ENCODE data around the gene KCNJ6. TPM values are rescaled to one million over a fixed set of nuclear protein-coding genes. Genes with fewer than 3 reads are reported as not detected.
A peak's percentile ranks its signal among the peaks of the same experiment; 100 is the strongest.
"Not testable (repeated sequence)": the region's sequence is repeated elsewhere in the genome, so short reads cannot be mapped to it uniquely, and the experiment has no call there.

The KCNJ6 gene
- total RNA-seq, 1 experiment from 2014 or later = not detected

- ATAC-seq = no peak
- Histone ChIP-seq H3K27me3 (ENCODE audit: control insufficient read depth, insufficient read depth, low read length) (no peaks in the 10 kb centered on the region), H3K4me3 (ENCODE audit: low read depth in 2 of 2, low read length in 2 of 2) (no peak overlapping the region), H3K36me3 (ENCODE audit: control insufficient read depth, insufficient read depth, low read length) (no peaks in the 10 kb centered on the region), H3K4me1 (ENCODE audit: control insufficient read depth, insufficient read depth, low read length) (peaks cover 6% of the 10 kb centered on the region; the same call in 1 of the 2 replicates), H3K27ac (ENCODE audit: low read length) (no peak overlapping the region), H3K9me3 (ENCODE audit: control insufficient read depth, insufficient read depth, low read depth, low read length) (no peaks in the 10 kb centered on the region)
- ChIA-PET CTCF (no interaction called here), POLR2A (no interaction called here)
- intact Hi-C loops (cut with micrococcal nuclease; ENCODE audit: unreplicated experiment) = no loop called here
- no peak for TF ChIP-seq SIN3A (IDR thresholded peaks at IDR 0.05; ENCODE audit: borderline replicate concordance, insufficient read depth, low read depth, low read length)
- TF ChIP-seq TCF7L2 (IDR thresholded peaks at IDR 0.05; ENCODE audit: low read depth, low read length) = no peak
- no peak for TF ChIP-seq POLR2AphosphoS5 (IDR thresholded peaks at IDR 0.05; ENCODE audit: low read depth, low read length)
- TF ChIP-seq REST (IDR thresholded peaks at IDR 0.05; ENCODE audit: insufficient read depth in 1 of 2, low read depth in 2 of 2, low read length in 1 of 2) = no peak
- no peak for TF ChIP-seq CTCF (IDR thresholded peaks at IDR 0.05)
- DNase-seq (ENCODE audit: low read depth, low spot score) = no peak
- in situ Hi-C loops (cut with HindIII; ENCODE audit: low pct_unique_long_range_greater_than_20kb, low sequenced_read_pairs) = no loop called here
- BruUV-seq (replicated peaks) = no TSS peak
Observed at GRCh38 chr21:37647781-37648180, 268.5 kb downstream of the KCNJ6 start.

- in situ Hi-C loops (cut with HindIII; ENCODE audit: low pct_unique_long_range_greater_than_20kb, low sequenced_read_pairs); H3K27ac ChIP-seq (ENCODE audit: low read length); H3K9me3 ChIP-seq (ENCODE audit: control insufficient read depth, insufficient read depth, low read depth, low read length); H3K4me1 ChIP-seq (ENCODE audit: control insufficient read depth, insufficient read depth, low read length); intact Hi-C loops (cut with micrococcal nuclease; ENCODE audit: unreplicated experiment); ATAC-seq; CTCF ChIA-PET; POLR2A ChIA-PET; DNase-seq (ENCODE audit: low read depth, low spot score); H3K27me3 ChIP-seq (ENCODE audit: control insufficient read depth, insufficient read depth, low read length); H3K36me3 ChIP-seq (ENCODE audit: control insufficient read depth, insufficient read depth, low read length); BruUV-seq (replicated peaks); H3K4me3 ChIP-seq (ENCODE audit: low read depth in 2 of 2, low read length in 2 of 2): not testable (repeated sequence)
Observed at GRCh38 chr21:37646761-37647160, 269.5 kb downstream of the KCNJ6 start.

- TF ChIP-seq CTCF (IDR thresholded peaks at IDR 0.05) (no peak), POLR2AphosphoS5 (IDR thresholded peaks at IDR 0.05; ENCODE audit: low read depth, low read length) (no peak), REST (IDR thresholded peaks at IDR 0.05; ENCODE audit: insufficient read depth in 1 of 2, low read depth in 2 of 2, low read length in 1 of 2) (no peak), TCF7L2 (IDR thresholded peaks at IDR 0.05; ENCODE audit: low read depth, low read length) (no peak), SIN3A (IDR thresholded peaks at IDR 0.05; ENCODE audit: borderline replicate concordance, insufficient read depth, low read depth, low read length) (no peak)
- in situ Hi-C loops (cut with HindIII; ENCODE audit: low pct_unique_long_range_greater_than_20kb, low sequenced_read_pairs) = no loop called here
- no peaks in the 10 kb centered on the region for H3K36me3 ChIP-seq (ENCODE audit: control insufficient read depth, insufficient read depth, low read length)
- POLR2A ChIA-PET = no interaction called here
- H3K4me3 ChIP-seq (ENCODE audit: low read depth in 2 of 2, low read length in 2 of 2) = no peak overlapping the region
- ATAC-seq (peak; percentile 51), DNase-seq (ENCODE audit: low read depth, low spot score) (no peak)
- no TSS peak for BruUV-seq (replicated peaks)
- no peaks in the 10 kb centered on the region for H3K27me3 ChIP-seq (ENCODE audit: control insufficient read depth, insufficient read depth, low read length)
- H3K4me1 ChIP-seq (ENCODE audit: control insufficient read depth, insufficient read depth, low read length) = peaks cover 6% of the 10 kb centered on the region; the same call in 1 of the 2 replicates
- CTCF ChIA-PET = no interaction called here
- no peak overlapping the region for H3K27ac ChIP-seq (ENCODE audit: low read length)
- no peaks in the 10 kb centered on the region for H3K9me3 ChIP-seq (ENCODE audit: control insufficient read depth, insufficient read depth, low read depth, low read length)
- intact Hi-C loops (cut with micrococcal nuclease; ENCODE audit: unreplicated experiment) = no loop called here
Observed at GRCh38 chr21:37645848-37646247, 270.4 kb downstream of the KCNJ6 start.
